HG03521 (cell line): ENCODE measurements around the gene HCN2.

Experiments used
- ATAC-seq: cut with Tn5 transposase; IDR thresholded peaks from one replicate; pipeline ENCODE4 v1.9.1; 2021; ENCODE audit warnings: mild to moderate bottlenecking, moderate library complexity; ENCODE audit not compliant: unreplicated experiment

HCN2 gene

GRCh38 chr19:633786-634639 is 44.3 kb downstream of the HCN2 start:
- no peak for ATAC-seq

GRCh38 chr19:634975-635652 is 45.4 kb downstream of the HCN2 start:
- no peak for ATAC-seq

- ATAC-seq, result no peak
Observed at GRCh38 chr19:638906-639252, 49.2 kb downstream of the HCN2 start.

GRCh38 chr19:639253-640160 is 49.8 kb downstream of the HCN2 start, which contains the start of gene FGF22:
TSS of gene FGF22 (plus strand) at chr19:639879. CDS start at chr19:639926, 47 bp downstream.
- ATAC-seq, result peak; percentile 73

- no peak for ATAC-seq
Observed at GRCh38 chr19:640161-640558, 50.5 kb downstream of the HCN2 start.

GRCh38 chr19:640606-641189 is 51.0 kb downstream of the HCN2 start:
- ATAC-seq, result no peak

GRCh38 chr19:641702-642101 is 52.0 kb downstream of the HCN2 start:
- ATAC-seq, result no peak

- ATAC-seq, result no peak
Observed at GRCh38 chr19:642767-643727, 53.4 kb downstream of the HCN2 start.

- no peak for ATAC-seq
Observed at GRCh38 chr19:643736-644135, 54.1 kb downstream of the HCN2 start.

- ATAC-seq, result no peak
Observed at GRCh38 chr19:644363-644762, 54.7 kb downstream of the HCN2 start.

- ATAC-seq, result no peak
Observed at GRCh38 chr19:644789-645188, 55.1 kb downstream of the HCN2 start.

GRCh38 chr19:645912-646778 is 56.5 kb downstream of the HCN2 start:
- no peak for ATAC-seq

GRCh38 chr19:646779-647565 is 57.3 kb downstream of the HCN2 start:
- ATAC-seq, result no peak

- no peak for ATAC-seq
Observed at GRCh38 chr19:647566-648284, 58.0 kb downstream of the HCN2 start.

- ATAC-seq, result no peak
Observed at GRCh38 chr19:648305-648704, 58.6 kb downstream of the HCN2 start.

- no peak for ATAC-seq
Observed at GRCh38 chr19:648904-649801, 59.5 kb downstream of the HCN2 start.
